Testis (tissue), 3 donors: Measurements from ENCODE around the gene NKIRAS2. TPM values are rescaled to one million over a fixed set of nuclear protein-coding genes. Genes with fewer than 3 reads are reported as not detected.

Experiments
- DNase-seq: peaks from one replicate; pipeline ENCODE4 v3.0.0-alpha.2; 2019
- H3K27ac ChIP-seq, 2 donors: fragments of 200-600 bp; sonication (generic); one replicate each; pipeline ENCODE4 v1.5.1; 2019
- H3K27me3 ChIP-seq: fragments of 200-600 bp; sonication (generic); one replicate; pipeline ENCODE4 v1.5.1; 2019
- H3K36me3 ChIP-seq: fragments of 200-600 bp; sonication (generic); one replicate; pipeline ENCODE4 v1.5.1; 2017; ENCODE audit warnings: low read depth; ENCODE audit errors: missing control alignments
- H3K4me1 ChIP-seq: fragments of 200-600 bp; sonication (generic); one replicate; pipeline ENCODE4 v1.5.1; 2019
- H3K4me3 ChIP-seq, 2 donors: fragments of 200-600 bp; sonication (generic); one replicate each; pipeline ENCODE4 v1.5.1; 2017 to 2019
- H3K9me3 ChIP-seq: fragments of 200-600 bp; sonication (generic); one replicate; pipeline ENCODE4 v1.5.1; 2017
- CTCF ChIP-seq, 3 experiments: fragments of 450-650 bp in 2 of 3; fragments of 200-600 bp in 1 of 3; sonication (generic) in 1 of 3; IDR thresholded peaks; one replicate each; pipeline ENCODE4 v1.5.1; 2016 to 2019; ENCODE audit warnings: antibody characterized with exemption in 3 of 3, mild to moderate bottlenecking in 2 of 3, moderate library complexity in 1 of 3
- POLR2A ChIP-seq: fragments of 450-650 bp; IDR thresholded peaks from one replicate; pipeline ENCODE4 v1.6.1; 2017; ENCODE audit warnings: antibody characterized with exemption, mild to moderate bottlenecking, moderate library complexity
- WGBS, 2 donors: methylation state at CpG; one replicate each; pipeline ENCODE4 v1.1.5; 2018; 5-methylcytosine and 5-hydroxymethylcytosine counted together
- intact Hi-C: fragments of 100-400 bp; cut with DNase I; formaldehyde crosslinking; loops from one replicate; pipeline ENCODE4 v1.15.1; 2023; ENCODE audit warnings: low total_unique reads
- polyA plus RNA-seq: library from polyadenylated mRNA; stranded (reverse); fragments of 350-450 nt; fragmentation: Illumina TruSeq; extraction: RNeasy Lipid Tissue Mini Kit (QIAGEN cat#74804); gene quantifications from one replicate; pipeline ENCODE4 v1.2.3, GENCODE V29; 2014; ENCODE audit warnings: low read depth, low replicate concordance; ENCODE audit not compliant: insufficient read depth
- total RNA-seq, 2 donors: library from RNA; depleted of rRNA; stranded (reverse); fragments of >200 nt; gene quantifications; one replicate each; pipeline ENCODE4 v1.2.3, GENCODE V29; 2016

NKIRAS2 gene
- total and polyA plus RNA-seq, 3 donors from 2014 or later = 65.4 to 103 (median 85.1) TPM

DNA sequence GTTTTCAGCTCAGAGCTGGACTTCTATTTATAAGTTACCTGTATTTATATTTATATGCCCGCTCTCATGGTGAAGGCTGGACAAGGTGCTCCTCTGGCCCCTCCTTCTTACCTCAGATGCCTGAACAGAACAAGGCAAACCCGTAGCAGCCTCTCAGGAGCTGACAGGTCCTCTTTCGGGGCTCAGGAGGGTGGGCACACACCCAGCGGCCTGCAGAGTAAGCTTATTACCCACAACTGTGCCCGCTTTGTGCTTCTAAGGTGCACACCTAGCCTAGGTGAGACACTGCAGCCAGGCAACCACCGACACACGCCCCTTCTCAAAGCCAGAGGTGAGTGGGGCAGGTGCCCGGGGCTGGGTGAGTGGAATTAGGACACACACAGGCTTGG, 5.3 kb downstream of the NKIRAS2 start:
- intact Hi-C loops = loop anchor here (10.0 kb wide), 1 partner anchor 60 kb away; the partner anchor contains the start of gene CNP
- peaks cover 32% of the 10 kb centered on the region for H3K4me1 ChIP-seq
- no peak for DNase-seq
- no peaks in the 10 kb centered on the region for H3K27me3 ChIP-seq
- 71 to 79% methylated on average over 8 of the region's 8 CpGs for WGBS, 2 donors
- H3K9me3 ChIP-seq = no peaks in the 10 kb centered on the region
- H3K4me3 ChIP-seq = no peak overlapping the region
- no peaks in the 10 kb centered on the region for H3K36me3 ChIP-seq
- TF ChIP-seq POLR2A (no peak), CTCF (IDR thresholded peaks at IDR 0.05) (no peak)
- peak overlapping the region in 1 of 2 donors; percentile 45 for H3K27ac ChIP-seq

- Histone ChIP-seq H3K4me1 (peaks cover 26% of the 10 kb centered on the region), H3K36me3 (no peaks in the 10 kb centered on the region), H3K27ac (no peak overlapping the region), H3K9me3 (no peaks in the 10 kb centered on the region), H3K27me3 (no peaks in the 10 kb centered on the region), H3K4me3 (no peak overlapping the region)
- intact Hi-C loops = loop anchor here (10.0 kb wide), 1 partner anchor 61 kb away; the partner anchor contains the start of gene CNP
- WGBS, 2 donors = 96 to 97% methylated on average over 3 of the region's 3 CpGs
- DNase-seq = no peak
- TF ChIP-seq POLR2A = no peak
Measured at GRCh38 chr17:42025936-42026335, 6.0 kb downstream of the NKIRAS2 start.

DNA sequence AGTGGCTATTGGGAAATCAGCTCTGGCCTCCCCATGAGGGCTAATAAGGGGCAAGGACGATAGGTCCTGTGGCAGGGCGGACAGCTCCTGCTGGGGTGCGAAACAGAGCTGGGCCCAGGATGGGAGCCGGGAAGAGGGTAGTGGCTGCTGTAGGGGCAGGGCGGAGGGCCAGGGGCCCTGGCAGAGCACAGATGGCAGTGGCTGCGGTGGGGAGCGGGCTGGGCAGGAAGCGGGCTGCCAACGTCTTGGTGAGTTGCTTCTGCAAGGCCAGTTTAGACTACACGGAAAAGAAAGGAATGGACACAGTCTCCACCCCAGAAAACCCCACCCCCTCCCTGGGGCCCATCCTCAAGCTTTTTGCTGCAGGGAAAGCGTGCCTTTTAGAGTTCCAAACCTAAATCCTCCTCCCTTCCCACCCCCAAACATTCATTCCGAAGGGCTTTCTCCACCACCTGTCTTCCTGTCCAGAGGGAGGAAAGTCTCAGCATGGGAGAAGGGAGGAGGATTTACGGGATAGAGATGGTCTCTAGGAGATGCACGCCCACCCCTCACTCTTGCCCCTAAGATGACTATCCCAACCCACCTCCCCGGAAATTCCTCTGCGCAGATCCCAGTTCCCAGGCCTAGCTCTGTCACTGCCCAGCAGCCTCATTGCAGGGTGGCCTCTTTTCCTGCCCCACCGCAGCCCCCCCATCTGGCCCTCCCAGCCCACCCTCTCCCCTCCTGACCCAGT, 7.1 kb downstream of the NKIRAS2 start:
- DNase-seq = no peak
- intact Hi-C loops = loop anchor here (10.0 kb wide), 1 partner anchor 62 kb away; the partner anchor contains the start of gene CNP
- Histone ChIP-seq H3K9me3 (no peaks in the 10 kb centered on the region), H3K4me1 (peaks cover 19% of the 10 kb centered on the region), H3K27ac (no peak overlapping the region), H3K36me3 (no peaks in the 10 kb centered on the region), H3K4me3 (no peak overlapping the region), H3K27me3 (no peaks in the 10 kb centered on the region)
- 64 to 69% methylated on average over 17 of the region's 17 CpGs for WGBS, 2 donors
- TF ChIP-seq POLR2A = no peak
- no peak for TF ChIP-seq CTCF (IDR thresholded peaks at IDR 0.05)

DNA sequence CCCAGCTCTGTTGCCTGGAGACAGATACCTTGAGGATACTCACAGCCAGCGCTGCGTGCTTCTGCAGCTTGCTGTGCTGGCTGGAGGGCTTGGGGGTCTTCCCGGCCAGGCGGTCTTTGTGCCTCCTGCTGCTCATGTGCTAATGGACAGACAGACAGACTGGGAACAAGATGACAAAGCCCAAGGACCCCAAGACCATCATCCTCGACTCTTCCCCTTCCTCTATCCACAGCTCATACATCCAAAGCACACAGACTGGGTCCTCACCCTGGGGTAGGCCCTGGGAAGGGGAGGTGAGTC, 7.7 kb downstream of the NKIRAS2 start:
- intact Hi-C loops = loop anchor here (10.0 kb wide), 1 partner anchor 63 kb away; the partner anchor contains the start of gene CNP
- Histone ChIP-seq H3K27ac (no peak overlapping the region), H3K9me3 (no peaks in the 10 kb centered on the region), H3K27me3 (no peaks in the 10 kb centered on the region), H3K36me3 (no peaks in the 10 kb centered on the region), H3K4me1 (peaks cover 19% of the 10 kb centered on the region), H3K4me3 (no peak overlapping the region)
- WGBS, 2 donors = 79 to 80% methylated on average over 1 to 5 of the region's 5 CpGs
- TF ChIP-seq CTCF (IDR thresholded peaks at IDR 0.05) (no peak), POLR2A (no peak)
- DNase-seq = no peak

- no peak overlapping the region for H3K4me3 ChIP-seq
- H3K36me3 ChIP-seq = no peaks in the 10 kb centered on the region
- no peak overlapping the region for H3K27ac ChIP-seq
- peaks cover 19% of the 10 kb centered on the region for H3K4me1 ChIP-seq
- WGBS, 2 donors = 69 to 75% methylated on average over 10 to 19 of the region's 19 CpGs
- DNase-seq = no peak
- intact Hi-C loops = loop anchor here (10.0 kb wide), 1 partner anchor 63 kb away; the partner anchor contains the start of gene CNP
- H3K9me3 ChIP-seq = no peaks in the 10 kb centered on the region
- H3K27me3 ChIP-seq = no peaks in the 10 kb centered on the region
- TF ChIP-seq CTCF (IDR thresholded peaks at IDR 0.05) = no peak
- no peak for TF ChIP-seq POLR2A
Measured at GRCh38 chr17:42027961-42028790, 8.3 kb downstream of the NKIRAS2 start.
